Stimulated activated CD8-positive, alpha-beta memory T cell treated with anti-CD3 and anti-CD28 coated beads, Interleukin-12 subunit alpha, Interleukin-12 subunit beta, amount 100 ng/mL, for 1 hour (primary cell): ENCODE data around the gene COL26A1.

Source experiments
- DNase-seq: peaks from one replicate; pipeline ENCODE4 v3.0.0-alpha.2; 2020; ENCODE audit warnings: low read depth

The COL26A1 gene

GRCh38 chr7:101373812-101374614 lies 11.3 kb downstream of the COL26A1 start:
- no peak for DNase-seq

GRCh38 chr7:101374990-101375389 lies 12.3 kb downstream of the COL26A1 start:
- no peak for DNase-seq

GRCh38 chr7:101376601-101377000 lies 13.9 kb downstream of the COL26A1 start:
- DNase-seq = no peak

GRCh38 chr7:101377189-101377736 lies 14.6 kb downstream of the COL26A1 start:
- DNase-seq = no peak

GRCh38 chr7:101378751-101379174 lies 16.1 kb downstream of the COL26A1 start:
- DNase-seq = no peak

GRCh38 chr7:101379302-101379701 lies 16.6 kb downstream of the COL26A1 start:
- DNase-seq = no peak

- DNase-seq = no peak
Measured at GRCh38 chr7:101381549-101382111, 19.0 kb downstream of the COL26A1 start.

- DNase-seq = no peak
Measured at GRCh38 chr7:101382937-101383336, 20.3 kb downstream of the COL26A1 start.

- no peak for DNase-seq
Measured at GRCh38 chr7:101386177-101386557, 23.5 kb downstream of the COL26A1 start.

- no peak for DNase-seq
Measured at GRCh38 chr7:101386558-101387231, 24.0 kb downstream of the COL26A1 start.

GRCh38 chr7:101390901-101391301 lies 28.2 kb downstream of the COL26A1 start:
- no peak for DNase-seq

GRCh38 chr7:101391991-101392390 lies 29.3 kb downstream of the COL26A1 start:
- DNase-seq = no peak

GRCh38 chr7:101393865-101394264 lies 31.2 kb downstream of the COL26A1 start:
- DNase-seq = no peak

GRCh38 chr7:101395376-101395775 lies 32.7 kb downstream of the COL26A1 start:
- DNase-seq = no peak

GRCh38 chr7:101397243-101397642 lies 34.6 kb downstream of the COL26A1 start:
- DNase-seq = no peak

GRCh38 chr7:101397770-101398324 lies 35.2 kb downstream of the COL26A1 start:
- no peak for DNase-seq

- no peak for DNase-seq
Measured at GRCh38 chr7:101398396-101399289, 36.0 kb downstream of the COL26A1 start.

GRCh38 chr7:101399759-101400158 lies 37.1 kb downstream of the COL26A1 start:
- DNase-seq = no peak

GRCh38 chr7:101400751-101401150 lies 38.1 kb downstream of the COL26A1 start:
- DNase-seq = no peak

- no peak for DNase-seq
Measured at GRCh38 chr7:101401390-101402080, 38.9 kb downstream of the COL26A1 start.
